GM20000 (cell line): Measurements from ENCODE around the gene ANXA10.

Experiments used
- DNase-seq: peaks from one replicate; pipeline ENCODE4 v3.0.0; 2012; ENCODE audit warnings: low spot score
- TF ChIP-seq, protein P1 (sequence below): IDR thresholded peaks from 2 replicates; pipeline ENCODE4 v1.5.1; 2012; ENCODE audit warnings: mild to moderate bottlenecking, control low read depth; ENCODE audit errors: extremely low read depth, missing control alignments

Gene ANXA10

DNA sequence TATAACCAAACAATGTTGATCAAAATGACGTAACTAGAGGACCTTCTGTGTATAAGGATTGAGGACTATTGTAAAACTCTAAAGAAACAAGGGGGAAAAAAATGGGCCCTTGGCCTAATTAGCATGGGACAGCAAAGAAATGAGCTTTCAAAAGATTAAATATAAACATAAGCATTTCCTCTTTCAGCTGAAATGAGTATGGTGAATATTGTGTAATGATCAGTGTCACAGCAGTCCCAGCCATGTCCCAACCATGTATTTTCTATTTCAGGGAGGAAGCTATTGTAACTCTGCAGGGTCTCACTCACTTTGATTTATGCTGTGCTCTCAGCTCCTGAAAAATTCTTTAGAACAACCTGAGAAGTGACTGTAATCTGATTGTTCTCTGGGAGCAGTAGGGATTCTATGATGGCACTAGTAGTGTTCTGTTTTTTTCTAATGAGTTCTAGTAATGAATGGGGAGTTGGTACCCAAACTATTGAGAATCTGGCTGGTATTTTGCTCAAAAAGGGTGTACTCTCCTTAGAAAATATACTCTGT, 25.8 kb downstream of the ANXA10 start:
- TF ChIP-seq, protein P1, sequence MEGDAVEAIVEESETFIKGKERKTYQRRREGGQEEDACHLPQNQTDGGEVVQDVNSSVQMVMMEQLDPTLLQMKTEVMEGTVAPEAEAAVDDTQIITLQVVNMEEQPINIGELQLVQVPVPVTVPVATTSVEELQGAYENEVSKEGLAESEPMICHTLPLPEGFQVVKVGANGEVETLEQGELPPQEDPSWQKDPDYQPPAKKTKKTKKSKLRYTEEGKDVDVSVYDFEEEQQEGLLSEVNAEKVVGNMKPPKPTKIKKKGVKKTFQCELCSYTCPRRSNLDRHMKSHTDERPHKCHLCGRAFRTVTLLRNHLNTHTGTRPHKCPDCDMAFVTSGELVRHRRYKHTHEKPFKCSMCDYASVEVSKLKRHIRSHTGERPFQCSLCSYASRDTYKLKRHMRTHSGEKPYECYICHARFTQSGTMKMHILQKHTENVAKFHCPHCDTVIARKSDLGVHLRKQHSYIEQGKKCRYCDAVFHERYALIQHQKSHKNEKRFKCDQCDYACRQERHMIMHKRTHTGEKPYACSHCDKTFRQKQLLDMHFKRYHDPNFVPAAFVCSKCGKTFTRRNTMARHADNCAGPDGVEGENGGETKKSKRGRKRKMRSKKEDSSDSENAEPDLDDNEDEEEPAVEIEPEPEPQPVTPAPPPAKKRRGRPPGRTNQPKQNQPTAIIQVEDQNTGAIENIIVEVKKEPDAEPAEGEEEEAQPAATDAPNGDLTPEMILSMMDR = no peak
- DNase-seq = no peak

GRCh38 chr4:168119100-168119499, 26.8 kb downstream of the ANXA10 start:
- no peak for DNase-seq

GRCh38 chr4:168119890-168120289, 27.6 kb downstream of the ANXA10 start:
- TF ChIP-seq, protein P1 = no peak
- DNase-seq = no peak

More at GRCh38 chr4:168119100-168119499, 26.8 kb downstream of the ANXA10 start:
- TF ChIP-seq, protein P1 = no peak

DNA sequence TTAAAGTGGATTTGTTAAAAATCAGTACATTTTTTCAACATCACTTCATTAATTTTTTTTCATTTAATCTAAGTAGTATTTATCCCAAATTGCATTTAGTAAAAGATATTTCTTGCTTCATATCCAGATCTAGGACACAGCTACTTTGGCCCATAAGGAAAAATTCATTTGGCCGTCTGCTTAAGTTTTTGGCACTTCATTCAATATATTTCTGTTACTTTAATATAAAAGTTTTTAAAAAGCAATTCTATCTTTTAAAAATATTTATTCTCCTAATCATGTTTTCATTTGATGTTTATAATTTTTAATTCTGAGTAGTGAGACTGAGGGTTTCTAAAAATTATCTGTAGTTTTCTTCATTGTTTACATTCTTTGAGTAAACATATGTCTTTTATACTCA, 28.5 kb downstream of the ANXA10 start:
- DNase-seq = no peak
- TF ChIP-seq, protein P1 = no peak

- DNase-seq = no peak
- TF ChIP-seq, protein P1 = no peak
Measured at GRCh38 chr4:168124008-168124641, 31.8 kb downstream of the ANXA10 start.

- TF ChIP-seq, protein P1 = no peak
- no peak for DNase-seq
Measured at GRCh38 chr4:168126952-168127351, 34.6 kb downstream of the ANXA10 start.

DNA sequence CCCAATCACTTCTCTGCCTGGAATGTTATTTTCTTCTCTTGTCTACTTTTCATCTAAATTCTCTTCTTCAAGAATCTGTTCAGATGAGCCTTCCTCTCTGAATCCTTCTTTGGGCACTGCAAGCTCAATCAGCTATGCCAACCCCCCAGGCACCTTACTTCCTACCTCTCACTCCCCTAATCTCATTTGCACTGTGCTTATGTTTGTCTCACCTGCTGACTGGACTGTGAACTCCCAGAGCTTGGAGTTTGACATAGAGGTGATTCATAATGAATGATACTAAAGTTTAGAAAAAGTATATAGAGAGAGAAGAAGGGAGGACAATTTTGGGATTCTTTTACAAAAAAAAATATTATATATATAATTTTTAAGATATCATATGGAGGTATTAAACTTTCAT, 36.3 kb downstream of the ANXA10 start:
- DNase-seq = no peak
- TF ChIP-seq, protein P1 = no peak
